GM12892 (cell line): ENCODE measurements around the gene POMGNT1.

Source experiments
- DNase-seq: peaks from one replicate; pipeline ENCODE4 v3.0.0; 2011; ENCODE audit not compliant: insufficient read length
- FAIRE-seq: peaks from 2 replicates; lab custom pipeline; 2011; peaks lifted over from hg19 to GRCh38; lab: Jason Lieb, UNC
- POLR2A ChIP-seq: IDR thresholded peaks from 2 replicates; pipeline ENCODE4 v1.6.1; 2011; ENCODE audit warnings: low read depth, low read length, control low read depth
- POLR2AphosphoS5 ChIP-seq: IDR thresholded peaks from 2 replicates; pipeline ENCODE4 v1.6.1; 2011; ENCODE audit warnings: low read depth, low read length, control low read depth
- TAF1 ChIP-seq: IDR thresholded peaks from 2 replicates; pipeline ENCODE4 v1.6.1; 2011; ENCODE audit warnings: low read depth, mild to moderate bottlenecking, control low read depth, low read length, borderline replicate concordance

POMGNT1 gene

DNA sequence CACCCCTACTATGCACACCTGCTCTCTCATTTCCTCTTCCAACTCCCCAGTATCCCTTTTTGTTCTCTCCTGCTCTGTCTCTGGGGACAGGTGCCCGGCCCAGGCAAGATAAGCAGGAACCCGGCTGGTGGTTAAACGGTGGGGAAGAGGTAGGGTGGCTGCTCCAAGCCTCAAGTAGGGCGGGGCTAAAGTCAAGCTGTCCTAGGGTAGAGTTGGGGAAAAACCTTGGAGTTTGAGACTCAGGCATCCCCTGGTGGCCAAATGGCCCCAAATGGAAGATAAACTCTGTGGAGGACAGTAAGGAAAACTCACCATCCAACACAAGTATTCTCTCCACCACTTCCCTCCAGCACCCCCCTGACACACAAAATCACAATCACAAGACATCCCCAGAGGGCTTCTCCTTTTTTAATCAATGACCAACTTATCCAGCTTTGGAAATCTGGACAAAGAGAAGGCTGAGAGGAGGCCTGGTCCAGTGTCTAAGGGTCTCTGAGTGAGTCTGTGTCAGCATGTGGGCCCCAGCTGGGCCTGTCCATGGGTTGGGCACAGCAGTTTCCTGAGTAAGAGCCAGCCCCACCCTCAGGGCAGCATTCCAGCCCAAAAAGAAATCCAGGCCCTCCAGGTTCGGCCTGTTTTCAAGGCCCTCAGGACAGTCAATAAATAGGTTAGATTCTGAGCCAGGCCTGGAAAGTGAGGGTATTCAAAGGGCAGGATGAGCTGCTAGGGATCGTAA is 9.8 kb downstream of the POMGNT1 start:
- no peak for FAIRE-seq
- DNase-seq, result no peak
- no peak for TF ChIP-seq TAF1
- TF ChIP-seq POLR2A, result no peak
- TF ChIP-seq POLR2AphosphoS5, result no peak

DNA sequence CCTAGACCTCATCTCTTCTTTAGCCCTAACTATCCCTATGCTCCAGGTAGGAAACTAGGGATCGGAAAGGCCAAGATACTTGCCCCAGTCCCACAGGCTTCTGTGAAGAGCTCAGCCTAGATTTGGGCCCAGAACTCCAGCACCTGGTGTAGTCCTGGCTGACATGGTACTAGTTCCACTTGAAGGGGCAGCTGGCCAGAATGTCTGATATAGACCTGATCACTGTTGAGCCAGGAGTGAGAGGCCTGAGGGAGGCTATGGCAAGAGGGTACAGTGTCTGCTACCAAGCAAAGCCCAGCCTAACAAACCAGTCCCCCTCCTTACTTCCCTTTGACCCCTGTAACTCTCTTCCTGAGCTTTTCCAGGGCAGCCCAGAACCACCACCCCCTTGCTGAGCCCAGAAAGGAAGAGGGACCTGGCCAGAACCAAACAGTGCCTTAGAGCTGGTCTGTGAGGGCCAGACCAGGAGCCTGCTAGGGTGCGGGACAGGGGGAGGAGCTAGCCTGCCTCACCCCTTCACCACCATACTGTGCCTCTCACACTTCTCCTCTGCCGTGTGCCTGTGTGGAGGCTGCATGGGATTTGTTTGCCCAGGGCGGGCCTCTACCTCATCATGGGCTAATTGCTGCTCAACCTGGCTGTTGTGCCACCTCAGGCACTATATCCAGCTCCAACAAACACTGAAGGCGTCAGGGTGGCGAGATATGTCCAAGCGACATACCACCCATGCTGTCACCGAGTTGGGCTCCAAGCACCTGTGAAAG is 10.9 kb downstream of the POMGNT1 start:
- no peak for TF ChIP-seq POLR2A
- TF ChIP-seq POLR2AphosphoS5, result no peak
- no peak for TF ChIP-seq TAF1
- FAIRE-seq, result no peak
- no peak for DNase-seq

DNA sequence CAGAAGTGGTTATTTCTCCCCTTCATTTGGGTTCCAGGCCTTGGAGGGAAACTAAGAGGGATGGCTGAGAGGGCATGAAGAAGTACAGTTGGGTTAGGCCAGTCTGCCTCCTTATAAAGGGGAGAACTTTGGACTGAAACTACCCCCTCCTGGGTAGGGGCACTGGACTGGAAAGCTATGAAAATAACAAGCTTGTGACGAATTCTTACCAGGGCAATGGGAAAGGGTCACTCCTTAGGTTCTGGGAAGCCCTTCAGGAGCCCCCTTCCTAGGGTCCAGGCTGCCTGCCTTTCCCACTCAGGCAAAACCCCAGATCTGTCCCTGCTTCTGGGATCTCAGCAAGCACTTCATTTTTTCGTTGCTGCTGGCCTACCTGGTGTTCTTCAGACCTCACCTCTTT is 12.2 kb downstream of the POMGNT1 start:
- no peak for TF ChIP-seq POLR2A
- no peak for TF ChIP-seq POLR2AphosphoS5
- TF ChIP-seq TAF1, result no peak
- no peak for DNase-seq
- no peak for FAIRE-seq

DNA sequence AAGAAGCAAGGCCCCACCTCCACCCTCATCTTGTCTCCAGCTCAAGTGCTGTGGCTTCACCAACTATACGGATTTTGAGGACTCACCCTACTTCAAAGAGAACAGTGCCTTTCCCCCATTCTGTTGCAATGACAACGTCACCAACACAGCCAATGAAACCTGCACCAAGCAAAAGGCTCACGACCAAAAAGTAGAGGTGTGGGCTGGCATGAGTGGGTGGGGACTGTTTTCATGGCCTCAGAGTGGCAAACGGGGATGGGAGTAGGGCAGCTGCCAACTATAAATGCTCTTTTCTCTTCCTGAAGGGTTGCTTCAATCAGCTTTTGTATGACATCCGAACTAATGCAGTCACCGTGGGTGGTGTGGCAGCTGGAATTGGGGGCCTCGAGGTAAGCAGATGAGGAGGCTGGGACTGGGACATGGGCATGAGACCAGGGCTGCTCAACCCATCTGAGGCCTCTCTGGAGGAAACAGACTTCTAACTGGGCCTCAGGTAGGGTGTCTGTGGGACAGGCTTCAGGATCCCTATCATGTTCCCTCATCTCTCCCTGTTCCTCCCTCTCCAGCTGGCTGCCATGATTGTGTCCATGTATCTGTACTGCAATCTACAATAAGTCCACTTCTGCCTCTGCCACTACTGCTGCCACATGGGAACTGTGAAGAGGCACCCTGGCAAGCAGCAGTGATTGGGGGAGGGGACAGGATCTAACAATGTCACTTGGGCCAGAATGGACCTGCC is 13.1 kb downstream of the POMGNT1 start:
- FAIRE-seq (no peak), DNase-seq (no peak)
- no peak for TF ChIP-seq TAF1

DNA sequence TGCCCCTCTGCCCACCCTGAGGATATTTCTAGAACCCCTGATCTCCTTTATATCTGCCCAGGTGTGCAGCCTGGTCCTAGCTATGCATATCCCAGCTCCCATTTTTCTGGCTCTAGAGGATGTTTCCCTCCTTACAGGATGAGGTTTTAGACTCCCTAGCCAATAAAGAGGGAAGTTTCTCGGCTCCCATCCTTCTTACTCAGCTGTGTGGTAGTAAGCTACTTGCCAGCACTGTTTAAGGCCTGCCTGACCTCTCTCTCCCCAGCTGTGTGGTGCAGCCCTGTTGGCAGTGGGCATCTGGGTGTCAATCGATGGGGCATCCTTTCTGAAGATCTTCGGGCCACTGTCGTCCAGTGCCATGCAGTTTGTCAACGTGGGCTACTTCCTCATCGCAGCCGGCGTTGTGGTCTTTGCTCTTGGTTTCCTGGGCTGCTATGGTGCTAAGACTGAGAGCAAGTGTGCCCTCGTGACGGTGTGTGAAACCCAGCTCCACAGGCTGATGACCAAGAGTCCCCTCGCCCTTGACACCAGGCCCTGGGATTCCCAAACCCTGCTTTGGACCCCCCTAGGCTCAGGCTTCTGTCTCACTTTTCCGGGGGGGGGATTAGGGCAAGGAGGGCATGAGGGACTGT is 14.2 kb downstream of the POMGNT1 start:
- FAIRE-seq, result no peak
- DNase-seq, result no peak
- TF ChIP-seq POLR2A, result no peak
- TF ChIP-seq TAF1, result no peak
- no peak for TF ChIP-seq POLR2AphosphoS5

DNA sequence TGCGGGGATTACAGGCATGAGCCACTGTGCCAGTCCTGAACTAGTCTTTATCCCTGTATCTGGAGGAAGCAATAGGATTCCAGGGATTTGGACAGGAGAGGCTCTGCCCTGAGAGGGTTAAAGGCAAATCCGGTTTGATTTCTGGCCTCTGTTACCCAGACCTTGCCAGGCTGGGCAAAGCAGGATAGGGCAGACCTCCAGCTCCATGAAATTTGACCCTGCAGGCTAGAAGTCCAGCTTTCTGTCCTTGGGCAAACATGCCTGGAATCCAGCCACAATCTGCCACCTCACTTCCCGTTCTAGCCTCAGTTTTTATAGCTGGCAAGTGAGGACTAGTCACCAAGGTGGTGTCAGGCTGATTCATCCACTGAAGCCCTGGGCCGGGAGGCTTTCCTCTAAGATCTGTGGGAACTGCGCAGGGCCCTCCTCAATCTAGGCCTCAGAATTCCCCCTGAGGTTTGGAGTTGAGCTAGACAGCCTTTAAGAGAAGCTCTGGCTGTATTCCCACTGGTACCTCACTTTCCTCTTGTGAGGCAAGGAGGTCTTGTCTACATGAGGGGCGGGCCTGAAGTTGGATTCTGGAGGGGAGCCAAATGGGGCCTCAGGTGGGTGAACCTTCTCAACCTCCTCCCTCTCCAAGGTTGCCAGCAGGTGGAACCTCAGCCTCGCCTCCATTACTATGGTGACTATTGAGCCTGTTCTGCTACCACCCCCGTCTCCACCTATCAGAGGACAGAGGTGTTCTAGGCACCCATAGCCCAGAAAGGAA is 15.0 kb downstream of the POMGNT1 start:
- FAIRE-seq (no peak), DNase-seq (no peak)
- TF ChIP-seq TAF1 (no peak), POLR2A (no peak), POLR2AphosphoS5 (no peak)

DNA sequence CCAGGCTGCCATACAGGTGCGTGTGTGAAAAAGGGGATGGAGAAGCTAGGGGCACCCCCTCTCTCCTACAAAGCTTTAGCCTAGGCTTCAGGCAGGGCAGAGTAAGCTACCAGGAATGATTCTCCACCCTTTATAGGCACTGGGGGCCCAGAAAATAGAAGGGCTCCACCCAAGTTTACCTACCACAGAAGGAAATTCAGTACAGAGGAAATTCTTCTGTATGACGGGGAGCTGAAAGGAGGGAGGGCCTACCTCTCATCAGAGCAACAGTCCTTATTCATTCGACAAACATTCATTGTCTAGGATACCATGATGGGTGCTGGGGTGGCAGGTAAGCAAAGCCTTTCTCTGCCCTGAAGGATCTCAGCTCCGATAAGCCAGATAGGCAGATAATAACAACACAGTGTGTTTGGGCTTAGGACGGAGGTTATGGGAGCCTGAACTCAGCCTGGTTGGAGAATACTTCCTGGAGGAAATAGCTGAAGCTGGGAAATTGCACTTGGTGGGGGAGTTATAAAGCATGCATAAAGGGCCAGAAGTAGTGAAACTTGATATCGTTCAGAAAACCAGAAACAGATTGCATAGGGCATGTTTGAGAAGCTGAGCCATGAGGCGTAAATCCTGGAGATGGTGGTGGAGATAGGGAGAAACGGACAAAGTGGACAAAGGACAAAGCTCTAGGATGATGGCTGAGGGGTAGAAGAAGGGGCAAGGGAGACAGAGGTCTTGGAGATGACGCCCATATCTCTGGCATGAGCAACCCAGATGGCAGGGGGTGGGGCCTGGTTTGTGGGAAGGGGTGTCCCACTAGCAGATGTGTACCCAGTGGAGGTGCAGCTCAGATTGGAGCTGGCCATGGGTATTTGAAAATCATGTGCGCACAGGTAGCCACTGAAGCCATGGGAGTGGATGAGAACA is 16.6 kb downstream of the POMGNT1 start:
- FAIRE-seq (no peak), DNase-seq (no peak)
- no peak for TF ChIP-seq POLR2A
- TF ChIP-seq TAF1, result no peak
- no peak for TF ChIP-seq POLR2AphosphoS5

DNA sequence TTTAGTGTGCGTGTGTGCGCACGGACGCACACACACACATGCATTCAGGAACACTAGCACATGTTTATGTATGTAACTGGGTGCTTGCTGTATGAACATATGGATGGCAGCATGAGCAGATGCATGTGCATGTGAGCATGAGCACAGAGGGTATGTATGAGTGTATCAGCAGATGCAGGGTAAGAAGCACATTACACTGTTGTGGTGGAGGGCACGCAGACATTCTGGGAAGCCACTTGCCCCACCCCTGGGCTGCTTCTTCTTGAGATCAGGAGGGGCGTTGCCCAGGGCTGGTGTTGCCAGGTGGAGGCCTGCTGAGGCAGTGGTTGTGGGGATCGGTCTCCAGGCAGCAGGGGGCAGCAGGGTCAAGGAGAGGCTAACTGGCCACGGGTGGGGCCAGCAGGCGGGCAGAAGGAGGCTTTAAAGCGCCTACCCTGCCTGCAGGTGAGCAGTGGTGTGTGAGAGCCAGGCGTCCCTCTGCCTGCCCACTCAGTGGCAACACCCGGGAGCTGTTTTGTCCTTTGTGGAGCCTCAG is 18.1 kb downstream of the POMGNT1 start:
- no peak for TF ChIP-seq POLR2A
- TF ChIP-seq POLR2AphosphoS5, result no peak
- no peak for TF ChIP-seq TAF1
- DNase-seq, result no peak
- FAIRE-seq, result no peak

DNA sequence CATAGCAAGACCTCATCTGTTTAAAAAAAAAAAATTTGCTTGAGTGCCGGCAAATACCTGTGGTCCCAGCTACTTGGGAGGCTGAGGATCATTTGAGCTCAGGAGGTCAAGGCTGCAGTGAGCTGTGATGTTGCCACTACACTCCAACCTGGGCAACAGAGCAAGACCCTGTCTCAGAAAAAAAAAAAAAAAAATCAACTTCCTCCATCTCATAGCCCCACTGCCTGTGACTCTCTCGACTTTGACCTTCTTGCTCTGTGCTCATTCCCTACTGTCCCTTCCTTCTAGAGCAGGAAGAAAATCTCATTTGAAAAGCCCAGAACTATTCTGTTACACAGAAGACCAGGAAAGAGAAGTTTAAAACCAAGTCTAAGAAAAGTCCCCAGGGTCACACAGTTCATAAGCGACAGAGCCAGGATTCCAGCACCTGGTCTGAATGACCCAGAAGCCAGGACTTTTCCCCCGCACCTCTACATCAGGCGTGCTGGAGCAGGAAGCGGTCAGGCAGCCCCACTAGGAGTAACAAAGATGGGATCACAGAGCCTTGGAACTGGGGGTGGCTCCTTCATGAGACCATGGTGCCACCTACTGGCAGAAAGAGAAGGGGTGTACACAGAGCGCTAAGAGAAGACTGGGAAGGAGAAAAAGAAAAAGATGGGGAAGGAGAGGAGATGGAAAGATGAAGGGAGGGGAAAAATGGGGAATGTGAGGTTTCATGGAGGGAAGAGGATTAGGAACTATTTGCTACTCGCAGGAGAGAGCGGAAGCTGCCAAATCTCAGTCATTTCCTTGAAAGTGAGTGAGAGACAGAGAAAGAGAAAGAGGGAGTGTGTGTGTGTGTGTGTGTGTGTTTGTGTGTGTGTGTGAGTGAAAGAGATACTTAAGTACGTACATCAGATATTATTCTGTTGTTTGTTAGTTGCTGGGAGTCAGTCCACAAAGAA is 18.8 kb downstream of the POMGNT1 start:
- peak; percentile 58 for DNase-seq
- no peak for TF ChIP-seq POLR2AphosphoS5
- no peak for TF ChIP-seq POLR2A
- TF ChIP-seq TAF1, result no peak
- FAIRE-seq, result peak; percentile 77
